A673 (cell line): ENCODE data around the gene ENTHD1. TPM values are rescaled to one million over a fixed set of nuclear protein-coding genes. Genes with fewer than 3 reads are reported as not detected.

Source experiments
- BruUV-seq: library from RNA; stranded (reverse); fragments of 400-500 nt; replicated peaks from 2 replicates; lab custom pipeline; 2021; lab: Mats Ljungman, UMichigan
- CTCF ChIA-PET: fragments of 300-600 bp; sonication (Branson Sonifier 250); formaldehyde crosslinking; loops from one replicate; lab custom pipeline; 2022; ENCODE audit warnings: antibody characterized with exemption; lab: Charles Lee
- POLR2A ChIA-PET: fragments of 300-600 bp; sonication (Branson Sonifier 250); formaldehyde crosslinking; loops from one replicate; lab custom pipeline; 2022; ENCODE audit warnings: antibody characterized with exemption; ENCODE audit not compliant: low non-redundant PET; lab: Charles Lee
- DNase-seq: peaks from one replicate; pipeline ENCODE4 v3.0.0-alpha.2; 2015; ENCODE audit warnings: low spot score
- H3K27ac ChIP-seq: fragments of 200-600 bp; sonication (generic); 2 replicates; pipeline ENCODE4 v1.5.1; 2016; ENCODE audit warnings: mixed run types, low read depth, mild to moderate bottlenecking, mixed read lengths, antibody characterized with exemption, low read length; ENCODE audit not compliant: poor library complexity, severe bottlenecking
- H3K27me3 ChIP-seq: fragments of 200-600 bp; sonication (generic); replicated peaks from 2 replicates; pipeline ENCODE4 v1.6.1; 2017; ENCODE audit warnings: mixed run types, low read depth, mild to moderate bottlenecking, mixed read lengths, antibody characterized with exemption, low read length; ENCODE audit not compliant: insufficient read depth, poor library complexity
- H3K36me3 ChIP-seq: fragments of 200-600 bp; sonication (generic); 2 replicates; pipeline ENCODE4 v1.6.1; 2016; ENCODE audit warnings: mixed run types, mild to moderate bottlenecking, mixed read lengths, antibody characterized with exemption, low read length; ENCODE audit not compliant: insufficient read depth, poor library complexity, severe bottlenecking
- H3K4me1 ChIP-seq: fragments of 200-600 bp; sonication (generic); 2 replicates; pipeline ENCODE4 v1.6.1; 2017; ENCODE audit warnings: mixed run types, mild to moderate bottlenecking, mixed read lengths, antibody characterized with exemption, low read length; ENCODE audit not compliant: insufficient read depth, poor library complexity, severe bottlenecking
- H3K4me3 ChIP-seq: fragments of 200-600 bp; sonication (generic); 2 replicates; pipeline ENCODE4 v1.5.1; 2016; ENCODE audit warnings: low read depth, mixed run types, mild to moderate bottlenecking, mixed read lengths, low read length; ENCODE audit not compliant: poor library complexity, severe bottlenecking
- H3K9me3 ChIP-seq: fragments of 200-600 bp; sonication (generic); 2 replicates; pipeline ENCODE4 v1.6.1; 2016; ENCODE audit warnings: mixed run types, low read depth, mild to moderate bottlenecking, mixed read lengths, antibody characterized with exemption, low read length; ENCODE audit not compliant: poor library complexity, severe bottlenecking
- EZH2 ChIP-seq: fragments of 200-600 bp; sonication (generic); IDR thresholded peaks from 2 replicates; pipeline ENCODE4 v1.6.1; 2017; ENCODE audit warnings: borderline replicate concordance, low read depth, mild to moderate bottlenecking, mixed read lengths, antibody characterized with exemption, low read length; ENCODE audit not compliant: poor library complexity, severe bottlenecking
- intact Hi-C: fragments of 100-400 bp; cut with micrococcal nuclease; formaldehyde crosslinking; loops from one replicate; pipeline ENCODE4 v1.10.0; 2022; ENCODE audit not compliant: unreplicated experiment
- total RNA-seq: library from RNA; stranded (reverse); gene quantifications from 2 replicates; pipeline ENCODE4 v1.2.3, GENCODE V29; 2021
- TF ChIP-seq, protein P1 (sequence below): fragments of 300-800, 200-600 bp; sonication (generic); conservative IDR thresholded peaks from 2 replicates; pipeline ENCODE4 v1.5.1; 2017; ENCODE audit warnings: low read depth, mild to moderate bottlenecking, antibody characterized with exemption, low read length, moderate library complexity, mixed read lengths

ENTHD1 gene
- total RNA-seq, 1 experiment from 2014 or later = not detected

- POLR2A ChIA-PET = no interaction called here
- CTCF ChIA-PET = no interaction called here
- Histone ChIP-seq H3K36me3 (no peaks in the 10 kb centered on the region), H3K27me3 (peaks cover 13% of the 10 kb centered on the region), H3K4me1 (no peaks in the 10 kb centered on the region), H3K4me3 (no peak overlapping the region), H3K9me3 (no peaks in the 10 kb centered on the region), H3K27ac (no peak overlapping the region)
- TF ChIP-seq, protein P1, sequence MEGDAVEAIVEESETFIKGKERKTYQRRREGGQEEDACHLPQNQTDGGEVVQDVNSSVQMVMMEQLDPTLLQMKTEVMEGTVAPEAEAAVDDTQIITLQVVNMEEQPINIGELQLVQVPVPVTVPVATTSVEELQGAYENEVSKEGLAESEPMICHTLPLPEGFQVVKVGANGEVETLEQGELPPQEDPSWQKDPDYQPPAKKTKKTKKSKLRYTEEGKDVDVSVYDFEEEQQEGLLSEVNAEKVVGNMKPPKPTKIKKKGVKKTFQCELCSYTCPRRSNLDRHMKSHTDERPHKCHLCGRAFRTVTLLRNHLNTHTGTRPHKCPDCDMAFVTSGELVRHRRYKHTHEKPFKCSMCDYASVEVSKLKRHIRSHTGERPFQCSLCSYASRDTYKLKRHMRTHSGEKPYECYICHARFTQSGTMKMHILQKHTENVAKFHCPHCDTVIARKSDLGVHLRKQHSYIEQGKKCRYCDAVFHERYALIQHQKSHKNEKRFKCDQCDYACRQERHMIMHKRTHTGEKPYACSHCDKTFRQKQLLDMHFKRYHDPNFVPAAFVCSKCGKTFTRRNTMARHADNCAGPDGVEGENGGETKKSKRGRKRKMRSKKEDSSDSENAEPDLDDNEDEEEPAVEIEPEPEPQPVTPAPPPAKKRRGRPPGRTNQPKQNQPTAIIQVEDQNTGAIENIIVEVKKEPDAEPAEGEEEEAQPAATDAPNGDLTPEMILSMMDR = no peak
- TF ChIP-seq EZH2 = no peak
- no peak for DNase-seq
- intact Hi-C loops = no loop called here
- BruUV-seq = no TSS peak
Measured at GRCh38 chr22:39941601-39942000, 48.0 kb upstream of the ENTHD1 start.

GRCh38 chr22:39940757-39941305 lies 47.3 kb upstream of the ENTHD1 start:
- BruUV-seq = no TSS peak
- H3K4me1 ChIP-seq = no peaks in the 10 kb centered on the region
- H3K27ac ChIP-seq = no peak overlapping the region
- TF ChIP-seq, protein P1 = no peak
- TF ChIP-seq EZH2 = no peak
- peaks cover 21% of the 10 kb centered on the region for H3K27me3 ChIP-seq
- no peaks in the 10 kb centered on the region for H3K9me3 ChIP-seq
- H3K36me3 ChIP-seq = no peaks in the 10 kb centered on the region
- DNase-seq = peak; percentile 6
- CTCF ChIA-PET = no interaction called here
- no peak overlapping the region for H3K4me3 ChIP-seq
- POLR2A ChIA-PET = no interaction called here
- intact Hi-C loops = no loop called here

GRCh38 chr22:39939830-39940229 lies 46.3 kb upstream of the ENTHD1 start:
- ChIA-PET POLR2A (no interaction called here), CTCF (no interaction called here)
- Histone ChIP-seq H3K27me3 (peaks cover 31% of the 10 kb centered on the region), H3K36me3 (no peaks in the 10 kb centered on the region), H3K27ac (no peak overlapping the region), H3K9me3 (no peaks in the 10 kb centered on the region), H3K4me1 (no peaks in the 10 kb centered on the region), H3K4me3 (no peak overlapping the region)
- no peak for DNase-seq
- no peak for TF ChIP-seq EZH2
- TF ChIP-seq, protein P1 = no peak
- BruUV-seq = no TSS peak
- intact Hi-C loops = no loop called here
